Adrenal gland (tissue), 12 donors: ENCODE measurements around the gene TREM2. TPM values are rescaled to one million over a fixed set of nuclear protein-coding genes. Genes with fewer than 3 reads are reported as not detected.

ENCODE experiments used
- DNase-seq, 7 donors: peaks; one replicate each; pipeline ENCODE4 v3.0.0-alpha.2; 2019 to 2020
- H3K27ac ChIP-seq, 5 donors: fragments of 200-600 bp; sonication (generic) in 4 of 5; 1 replicate in 3 of 5; 2 replicates in 2 of 5; pipeline versions ENCODE4 v1.5.1 to v1.8.0; 2016 to 2020; ENCODE audit warnings: mild to moderate bottlenecking in 1 of 5
- H3K27me3 ChIP-seq: fragments of 200-600 bp; 2 replicates; pipeline ENCODE4 v1.8.0; 2021
- H3K36me3 ChIP-seq, 2 donors: fragments of 200-600 bp; replicated peaks in 1 of 2; 1 replicate in 1 of 2; 2 replicates in 1 of 2; pipeline versions ENCODE4 v1.5.1 to v1.8.0; 2018 to 2022
- H3K4me1 ChIP-seq, 2 donors: fragments of 200-600 bp; replicated peaks in 1 of 2; 1 replicate in 1 of 2; 2 replicates in 1 of 2; pipeline versions ENCODE4 v1.5.1 to v1.8.0; 2018 to 2021
- H3K4me3 ChIP-seq, 4 donors: fragments of 200-600 bp; sonication (generic) in 3 of 4; one replicate each; pipeline ENCODE4 v1.5.1; 2016 to 2018
- H3K9me3 ChIP-seq, 3 donors: fragments of 200-600 bp; sonication (generic) in 1 of 3; replicated peaks in 1 of 3; 1 replicate in 2 of 3; 2 replicates in 1 of 3; pipeline versions ENCODE4 v1.5.1 to v1.8.0; 2016 to 2021
- POLR2A ChIP-seq, 2 donors: fragments of 450-650 bp; IDR thresholded peaks; one replicate each; pipeline ENCODE4 v1.6.1; 2017; ENCODE audit warnings: antibody characterized with exemption in 2 of 2, mild to moderate bottlenecking in 2 of 2, moderate library complexity in 1 of 2
- WGBS, 4 donors: extraction: QIAGEN DNeasy Blood & Tissue Kit in 2 of 4; methylation state at CpG; one replicate each; pipeline versions ENCODE4 v1.1.5 to v1.1.7; 2013 to 2017; 5-methylcytosine and 5-hydroxymethylcytosine counted together
- intact Hi-C, 2 donors: fragments of 100-400 bp; cut with DNase I; formaldehyde crosslinking; loops; one replicate each; pipeline versions ENCODE4 v1.14.1 to v1.15.0; 2022 to 2023
- polyA plus RNA-seq, 3 donors: library from polyadenylated mRNA; stranded (reverse); fragments of 200-250 nt in 2 of 3; fragments of 350-450 nt in 1 of 3; fragmentation: Illumina TruSeq in 1 of 3; extraction: RNeasy Lipid Tissue Mini Kit (QIAGEN cat#74804) in 1 of 3; gene quantifications; one replicate each; pipeline ENCODE4 v1.2.3, GENCODE V29; 2013 to 2014
- total RNA-seq, 9 donors: library from RNA; depleted of rRNA in 4 of 9; stranded (reverse); fragments of >200 nt in 4 of 9; fragments of 120-200 nt in 1 of 9; fragmentation: NEBNext Ultra II Directional in 1 of 9; extraction: Animal tissue kit (Norgen Biotek cat#: 25700) in 1 of 9; gene quantifications; one replicate each; pipeline versions ENCODE4 v1.1.0 to v1.2.4, GENCODE V29; 2013 to 2023
- TF ChIP-seq, protein P1 (sequence below), 6 experiments: fragments of 450-650 bp in 4 of 6; fragments of 200-600 bp in 2 of 6; sonication (generic) in 1 of 6; IDR thresholded peaks; 1 replicate in 5 of 6; 2 replicates in 1 of 6; pipeline versions ENCODE4 v1.5.1 to v1.8.0; 2016 to 2021; ENCODE audit warnings: antibody characterized with exemption in 6 of 6, mild to moderate bottlenecking in 2 of 6, moderate library complexity in 1 of 6
- donor health status: healthy with polysubstance abuse.
- donor health status: Bipolar disorder and iron deficiency.
- donor health status: DM: yes; HTN: yes; CAD: no.
- donor health status: DM: no; HTN: no; CAD: no.
- donor health status: DM: no; HTN: no; CAD: no.
- donor health status: DM: yes; HTN: yes; CAD: no.

The TREM2 gene
- total and polyA plus RNA-seq, 12 donors = 0.67 to 42.5 (median 18.6) TPM

DNA sequence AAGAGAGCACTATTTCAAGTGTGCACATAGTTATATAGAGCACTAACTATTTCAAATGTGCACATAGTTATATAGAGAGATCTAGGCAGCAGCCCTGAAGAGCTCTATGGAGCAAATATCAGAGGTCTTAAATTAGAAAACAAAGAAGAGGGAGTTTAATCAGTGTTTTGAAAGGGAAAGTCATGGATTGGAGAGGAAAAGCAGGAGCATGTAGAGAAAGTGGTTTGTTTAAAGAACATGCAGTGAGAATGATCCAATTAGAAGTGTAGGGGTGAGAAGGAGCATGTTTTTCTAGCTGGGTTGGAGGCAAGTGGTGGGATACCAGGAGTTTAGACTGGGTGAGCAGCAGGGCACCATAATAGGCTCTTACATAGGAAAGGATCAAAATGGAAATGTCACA, 26.0 kb downstream of the TREM2 start:
- TF ChIP-seq, protein P1, sequence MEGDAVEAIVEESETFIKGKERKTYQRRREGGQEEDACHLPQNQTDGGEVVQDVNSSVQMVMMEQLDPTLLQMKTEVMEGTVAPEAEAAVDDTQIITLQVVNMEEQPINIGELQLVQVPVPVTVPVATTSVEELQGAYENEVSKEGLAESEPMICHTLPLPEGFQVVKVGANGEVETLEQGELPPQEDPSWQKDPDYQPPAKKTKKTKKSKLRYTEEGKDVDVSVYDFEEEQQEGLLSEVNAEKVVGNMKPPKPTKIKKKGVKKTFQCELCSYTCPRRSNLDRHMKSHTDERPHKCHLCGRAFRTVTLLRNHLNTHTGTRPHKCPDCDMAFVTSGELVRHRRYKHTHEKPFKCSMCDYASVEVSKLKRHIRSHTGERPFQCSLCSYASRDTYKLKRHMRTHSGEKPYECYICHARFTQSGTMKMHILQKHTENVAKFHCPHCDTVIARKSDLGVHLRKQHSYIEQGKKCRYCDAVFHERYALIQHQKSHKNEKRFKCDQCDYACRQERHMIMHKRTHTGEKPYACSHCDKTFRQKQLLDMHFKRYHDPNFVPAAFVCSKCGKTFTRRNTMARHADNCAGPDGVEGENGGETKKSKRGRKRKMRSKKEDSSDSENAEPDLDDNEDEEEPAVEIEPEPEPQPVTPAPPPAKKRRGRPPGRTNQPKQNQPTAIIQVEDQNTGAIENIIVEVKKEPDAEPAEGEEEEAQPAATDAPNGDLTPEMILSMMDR (IDR thresholded peaks at IDR 0.05) = no peak
- TF ChIP-seq POLR2A (IDR thresholded peaks at IDR 0.05) = no peak

DNA sequence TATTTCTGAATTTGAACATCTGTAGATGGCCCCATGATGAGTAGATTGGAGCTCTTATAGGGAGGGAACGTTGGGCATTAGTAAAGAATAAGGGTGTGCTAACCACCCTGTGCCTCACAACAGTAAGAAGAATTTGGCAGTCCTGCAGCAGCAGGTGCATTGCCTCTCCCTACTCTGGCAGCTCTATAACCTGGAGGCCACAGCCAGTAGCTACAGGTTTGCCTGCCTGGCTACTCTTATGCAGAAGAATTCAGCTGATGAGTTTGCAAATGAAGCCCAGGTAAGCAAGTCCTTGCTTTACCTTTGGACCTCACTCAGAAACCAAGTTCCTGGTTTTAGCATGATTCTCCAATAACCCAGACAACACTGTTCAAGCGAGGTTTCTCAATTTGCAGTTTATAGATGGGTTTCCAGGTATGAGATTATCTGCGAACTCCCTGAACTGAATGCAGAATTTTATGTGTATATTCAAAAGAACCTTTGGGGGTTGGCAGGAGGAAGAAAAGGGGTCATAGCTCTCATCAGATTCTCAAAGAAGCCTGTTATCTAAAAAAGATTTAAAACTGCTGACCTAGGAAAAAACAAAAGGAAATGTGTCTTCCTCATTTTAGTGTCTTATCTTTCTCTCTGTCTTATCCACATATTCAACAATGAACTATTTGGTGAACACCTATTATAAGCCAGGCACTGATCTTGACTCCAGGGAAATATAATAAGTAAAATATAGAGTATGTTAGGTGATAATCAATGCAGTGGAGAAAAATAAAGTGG, 27.7 kb downstream of the TREM2 start:
- Histone ChIP-seq H3K27ac (no peak overlapping the region), H3K4me1 (no peaks in the 10 kb centered on the region), H3K4me3 (no peak overlapping the region), H3K27me3 (no peaks in the 10 kb centered on the region), H3K36me3 (no peaks in the 10 kb centered on the region), H3K9me3 (no peaks in the 10 kb centered on the region)
- TF ChIP-seq, protein P1 (IDR thresholded peaks at IDR 0.05) = no peak
- TF ChIP-seq POLR2A (IDR thresholded peaks at IDR 0.05) = no peak
- WGBS, 4 donors = 89 to 94% (median 90%) methylated on average over 3 of the region's 3 CpGs
- DNase-seq = no peak
- intact Hi-C loops = no loop called here

More for the DNA sequence above, 26.0 kb downstream of the TREM2 start:
- Histone ChIP-seq H3K4me1 (no peaks in the 10 kb centered on the region), H3K27ac (no peak overlapping the region), H3K36me3 (no peaks in the 10 kb centered on the region), H3K9me3 (no peaks in the 10 kb centered on the region), H3K27me3 (no peaks in the 10 kb centered on the region), H3K4me3 (no peak overlapping the region)
- intact Hi-C loops = no loop called here
- DNase-seq = no peak

DNA sequence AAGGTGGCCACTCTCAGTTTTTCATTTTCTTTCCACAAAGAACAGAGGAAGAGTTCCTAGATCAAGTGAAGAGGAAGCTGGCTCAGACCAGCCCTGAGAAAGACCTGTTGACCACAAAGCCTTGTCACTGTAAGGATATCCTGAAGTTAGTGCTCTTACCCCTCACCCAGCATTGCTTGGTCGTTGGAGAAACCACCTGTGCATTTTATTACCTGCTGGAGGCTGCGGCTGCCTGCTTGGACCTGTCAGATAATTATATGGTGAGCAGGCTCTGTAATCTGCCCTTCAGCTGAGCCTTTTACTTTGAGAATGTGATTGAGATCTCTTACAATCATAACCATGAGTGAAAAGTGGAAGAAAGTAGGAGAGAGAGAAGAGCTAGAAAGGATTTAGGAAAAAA, 30.7 kb downstream of the TREM2 start:
- Histone ChIP-seq H3K36me3 (no peaks in the 10 kb centered on the region), H3K27me3 (no peaks in the 10 kb centered on the region), H3K4me1 (no peaks in the 10 kb centered on the region), H3K9me3 (no peaks in the 10 kb centered on the region), H3K4me3 (no peak overlapping the region), H3K27ac (no peak overlapping the region)
- no peak for DNase-seq
- intact Hi-C loops = no loop called here
- TF ChIP-seq, protein P1 (IDR thresholded peaks at IDR 0.05) = no peak
- TF ChIP-seq POLR2A (IDR thresholded peaks at IDR 0.05) = no peak
- 57 to 69% (median 61%) methylated on average over 2 of the region's 2 CpGs for WGBS, 4 donors

DNA sequence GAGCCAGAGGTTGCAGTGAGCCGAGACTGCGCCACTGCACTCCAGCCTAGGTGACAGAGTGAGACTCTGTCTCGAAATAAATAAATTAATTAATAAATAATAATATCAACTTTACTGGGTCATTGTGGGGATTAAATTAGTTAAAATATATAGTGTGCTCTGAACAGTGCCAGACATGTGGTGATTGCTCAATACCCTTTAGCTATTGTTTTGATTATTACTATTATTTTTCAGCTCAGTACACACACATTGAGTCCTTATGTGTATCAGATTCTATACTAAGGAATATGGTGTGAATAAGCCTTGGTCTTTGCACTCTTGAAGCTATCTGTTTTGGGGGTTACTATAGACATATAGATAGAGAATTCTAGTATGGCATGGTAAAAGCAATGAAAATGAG, 37.6 kb downstream of the TREM2 start:
- TF ChIP-seq, protein P1 (IDR thresholded peaks at IDR 0.05) = no peak
- TF ChIP-seq POLR2A (IDR thresholded peaks at IDR 0.05) = no peak
- WGBS, 4 donors = 93 to 98% (median 95%) methylated on average over 3 of the region's 3 CpGs
- no peaks in the 10 kb centered on the region for H3K4me1 ChIP-seq
- no peaks in the 10 kb centered on the region for H3K36me3 ChIP-seq
- no peak for DNase-seq
- H3K9me3 ChIP-seq = no peaks in the 10 kb centered on the region
- H3K27ac ChIP-seq = no peak overlapping the region
- no peaks in the 10 kb centered on the region for H3K27me3 ChIP-seq
- intact Hi-C loops = no loop called here
- H3K4me3 ChIP-seq = no peak overlapping the region
